DMS153 (cell line): ENCODE results near the gene SAMD14.

Experiments used
- DNase-seq: peaks from one replicate; lab custom pipeline; 2025; lab: John Stamatoyannopoulos, UW

The SAMD14 gene

DNA sequence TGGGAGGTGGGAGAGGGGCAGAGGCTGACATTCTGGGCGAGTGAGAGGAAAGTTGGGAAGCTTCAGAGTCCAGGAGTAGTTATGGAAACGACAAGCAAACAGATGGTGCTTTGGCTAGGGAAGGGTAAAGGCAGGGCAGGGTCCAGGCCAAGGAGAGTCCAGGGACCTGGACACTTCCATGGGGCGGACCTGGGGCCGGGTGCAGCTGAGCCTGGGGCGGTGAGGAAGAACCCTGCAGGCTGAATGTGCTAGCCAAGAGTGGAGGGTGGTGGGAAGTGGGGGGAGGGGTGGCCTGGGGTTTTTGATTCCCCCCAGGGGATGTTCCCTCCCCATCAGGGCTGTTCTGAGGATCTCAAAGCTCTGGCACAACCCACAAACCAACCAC is 17.9 kb upstream of the SAMD14 start:
- DNase-seq, result no peak

DNA sequence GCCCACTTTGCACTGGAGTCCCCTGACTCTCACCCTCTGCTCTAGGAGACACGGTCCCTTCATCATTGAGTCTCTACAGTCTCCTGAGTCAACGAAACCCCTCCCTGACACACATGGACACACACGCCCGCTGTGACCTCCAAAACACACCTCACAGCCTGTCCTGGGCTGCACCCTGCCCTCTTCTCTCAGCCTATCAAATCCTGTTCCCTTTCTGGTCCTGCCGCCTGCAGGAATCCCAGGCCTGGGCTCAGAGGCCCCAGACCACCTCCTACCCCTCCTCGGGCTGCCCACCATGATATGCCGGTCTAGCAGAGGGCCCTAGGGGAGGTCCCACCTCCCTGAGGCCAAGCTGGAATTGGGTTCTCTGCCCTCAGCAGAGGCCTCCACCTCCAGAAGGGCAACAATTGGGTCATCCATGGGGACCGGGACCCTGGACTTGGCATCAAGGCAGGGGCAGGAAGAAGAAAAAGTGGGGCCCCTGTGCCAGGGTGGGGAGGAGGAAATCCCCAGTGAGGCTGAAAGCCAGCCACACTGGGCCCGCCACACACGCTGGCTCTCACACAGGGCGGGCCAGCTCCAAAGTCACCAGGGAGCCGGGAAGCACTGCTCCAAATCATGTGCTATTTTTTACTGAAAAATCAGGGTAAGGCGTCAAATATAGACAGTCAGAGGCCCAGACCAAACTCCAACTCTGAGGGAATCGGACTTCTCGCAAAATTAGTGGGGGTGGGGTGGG is 17.1 kb upstream of the SAMD14 start:
- DNase-seq, result no peak

DNA sequence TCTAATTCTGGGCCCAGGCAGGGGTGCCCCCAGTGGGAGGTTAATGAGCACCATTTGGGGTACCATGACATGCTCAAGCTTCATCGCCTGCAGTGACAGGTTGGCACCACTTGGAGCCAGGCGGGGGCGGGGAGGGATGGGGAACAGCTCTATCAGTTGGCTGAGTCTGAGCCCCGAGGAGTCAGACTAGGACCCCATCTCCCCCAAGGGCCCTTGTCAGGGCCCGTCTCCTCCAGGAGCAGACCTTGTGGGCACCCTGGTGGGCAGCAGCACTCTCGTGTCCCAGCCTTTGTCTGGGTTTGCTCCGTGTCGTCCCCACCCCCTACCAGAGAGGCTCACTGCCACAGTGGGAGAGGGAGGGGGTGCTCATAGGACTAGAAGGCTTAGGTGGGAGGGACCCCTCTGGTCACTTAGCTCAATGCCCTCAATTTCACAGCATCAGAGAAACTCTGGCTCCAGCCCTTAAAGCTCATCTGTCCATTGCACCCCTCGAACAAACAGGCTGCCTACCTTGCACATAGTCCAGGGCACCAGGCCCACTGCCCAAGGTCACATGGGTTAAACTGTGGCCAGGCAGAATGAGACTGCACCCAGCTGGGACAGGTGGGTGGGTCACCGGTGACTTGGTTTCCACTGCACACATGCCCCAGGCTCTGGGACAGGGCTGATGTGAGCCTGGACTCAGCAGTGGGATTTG is 16.4 kb upstream of the SAMD14 start:
- DNase-seq, result no peak

DNA sequence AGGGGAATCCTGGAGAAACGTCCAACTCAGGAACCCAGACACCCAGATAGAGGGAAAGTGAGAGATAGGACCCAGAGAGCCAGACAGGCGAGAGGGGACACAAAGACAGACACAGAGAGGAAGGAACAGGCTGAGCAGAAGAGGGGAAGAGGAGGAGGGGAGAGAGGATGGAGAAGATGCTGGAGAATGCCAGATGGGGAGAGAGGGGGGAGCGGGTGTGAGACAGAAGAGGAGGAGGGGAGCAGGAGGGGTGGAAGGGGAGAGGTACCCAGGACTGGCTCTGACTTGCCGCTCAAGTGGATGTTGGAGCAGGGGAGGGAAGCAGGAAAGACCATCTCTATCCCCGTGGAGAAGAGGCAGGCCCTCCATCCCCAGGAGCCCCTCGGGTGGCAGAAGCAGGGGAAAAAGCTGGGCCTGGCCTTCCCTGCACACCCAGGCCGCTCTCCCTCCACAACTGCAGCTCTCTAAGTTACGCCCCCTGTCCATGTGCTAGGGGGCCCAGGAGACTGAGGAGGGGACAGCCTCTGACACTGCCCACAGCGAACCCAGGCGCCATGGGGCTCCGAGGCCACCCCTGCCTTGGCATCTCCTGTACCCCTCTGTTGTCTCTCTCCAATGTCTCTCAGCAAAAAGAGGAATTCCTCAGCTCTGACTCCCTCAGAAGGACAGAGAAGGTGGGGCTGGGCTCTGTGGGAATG is 15.7 kb upstream of the SAMD14 start:
- DNase-seq, result no peak

DNA sequence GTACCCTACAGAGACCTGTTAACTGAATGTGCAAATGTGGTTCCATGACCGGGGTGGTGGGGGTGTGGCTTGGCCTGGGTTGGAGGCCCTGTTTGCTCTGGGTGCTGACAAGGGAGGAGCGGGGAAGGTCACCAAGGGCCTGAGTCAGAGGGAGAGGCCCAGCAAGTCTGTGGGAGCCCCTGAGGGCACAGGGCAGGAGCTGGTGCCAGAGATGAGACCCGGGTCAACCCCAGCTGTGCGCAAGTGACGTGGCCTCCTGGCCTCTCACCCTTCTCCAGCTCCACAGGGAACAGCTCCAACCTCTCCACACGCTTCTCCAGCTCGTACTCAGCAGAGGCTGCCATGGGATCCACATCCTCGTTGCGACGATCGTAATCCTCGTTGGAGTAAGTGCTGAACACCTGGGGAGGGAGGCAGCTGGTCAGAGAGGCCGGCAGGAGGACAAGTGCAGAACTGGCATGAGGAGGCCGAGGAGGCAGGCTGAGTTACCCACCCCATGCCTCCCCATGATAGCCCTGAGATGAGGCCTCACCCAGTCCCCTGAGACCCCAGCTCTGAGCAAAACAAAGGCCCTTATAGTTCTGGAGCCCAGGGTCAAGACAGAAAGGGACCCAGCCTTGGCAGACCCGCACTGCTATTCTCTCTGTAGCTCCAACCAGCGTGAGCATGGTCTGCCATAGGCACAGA is 15.0 kb upstream of the SAMD14 start:
- no peak for DNase-seq

DNA sequence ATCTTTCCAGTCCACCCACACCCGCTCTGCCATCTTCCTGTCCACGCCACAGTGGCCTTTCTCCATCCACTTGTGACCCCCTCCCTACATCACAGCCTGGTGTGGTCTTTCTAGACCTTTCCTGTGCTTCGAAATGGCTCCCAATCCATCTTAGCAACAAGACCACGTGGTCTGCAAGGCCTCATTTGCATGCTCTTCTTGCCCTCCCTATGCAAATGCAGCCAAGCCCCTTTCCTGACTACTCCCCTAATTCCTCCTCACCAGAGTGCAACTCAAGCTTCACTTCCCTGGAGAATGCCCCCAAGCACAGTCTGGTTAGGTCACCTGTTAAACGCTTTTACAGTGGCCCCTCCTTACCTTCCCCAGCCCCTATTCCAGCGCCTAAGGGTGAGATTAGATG is 14.4 kb upstream of the SAMD14 start:
- no peak for DNase-seq

DNA sequence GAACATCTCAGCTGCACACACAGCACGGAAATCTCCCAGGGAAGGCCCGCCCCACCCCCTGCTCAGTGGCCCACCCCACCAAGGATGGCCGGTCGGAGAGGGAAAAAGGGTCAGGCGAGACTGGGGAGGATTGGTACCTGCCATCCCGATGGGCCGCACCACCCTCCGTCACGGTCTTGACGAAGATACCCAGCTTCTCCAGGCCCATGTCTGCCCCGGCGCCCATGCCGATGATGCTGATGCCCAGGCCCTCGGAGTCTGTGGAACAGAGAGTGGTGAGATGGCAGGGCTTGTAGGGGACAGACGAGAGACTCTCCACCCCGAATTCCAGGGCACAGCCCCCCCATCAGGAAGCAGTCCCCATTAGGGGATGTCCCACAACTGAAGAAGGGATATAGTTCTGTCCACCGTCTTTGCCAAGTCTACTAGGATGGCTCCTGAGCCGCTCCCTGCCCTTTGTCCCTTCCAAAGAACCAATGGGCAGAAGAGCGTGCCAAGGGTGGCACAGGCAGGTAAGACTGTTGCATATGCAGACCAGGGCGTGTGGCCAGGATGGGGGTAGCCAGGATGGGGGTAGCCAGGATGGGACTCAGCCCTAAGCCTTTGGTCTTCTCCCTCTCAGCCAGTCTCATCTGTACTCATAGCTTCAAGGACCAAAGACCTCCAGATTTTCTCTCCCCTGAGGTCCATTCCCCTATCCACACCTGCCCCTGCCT is 13.7 kb upstream of the SAMD14 start:
- no peak for DNase-seq

DNA sequence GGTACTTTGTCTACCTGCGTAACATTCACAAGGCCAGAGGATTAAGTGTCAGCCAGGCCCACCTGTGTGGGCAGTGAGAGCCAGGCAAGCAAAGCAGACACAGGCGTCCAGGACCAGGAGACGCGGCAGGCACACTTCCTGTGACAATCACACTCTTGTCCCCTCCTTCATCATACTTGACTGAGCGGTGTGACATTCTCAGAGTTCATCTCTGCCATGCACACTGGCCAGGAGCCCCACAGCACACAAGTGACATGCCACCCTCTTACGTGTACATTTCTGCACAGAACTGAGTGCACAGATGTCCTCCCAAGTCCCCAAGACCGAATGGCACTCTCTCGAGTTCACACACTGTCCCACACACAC is 11.8 kb upstream of the SAMD14 start:
- DNase-seq, result no peak

DNA sequence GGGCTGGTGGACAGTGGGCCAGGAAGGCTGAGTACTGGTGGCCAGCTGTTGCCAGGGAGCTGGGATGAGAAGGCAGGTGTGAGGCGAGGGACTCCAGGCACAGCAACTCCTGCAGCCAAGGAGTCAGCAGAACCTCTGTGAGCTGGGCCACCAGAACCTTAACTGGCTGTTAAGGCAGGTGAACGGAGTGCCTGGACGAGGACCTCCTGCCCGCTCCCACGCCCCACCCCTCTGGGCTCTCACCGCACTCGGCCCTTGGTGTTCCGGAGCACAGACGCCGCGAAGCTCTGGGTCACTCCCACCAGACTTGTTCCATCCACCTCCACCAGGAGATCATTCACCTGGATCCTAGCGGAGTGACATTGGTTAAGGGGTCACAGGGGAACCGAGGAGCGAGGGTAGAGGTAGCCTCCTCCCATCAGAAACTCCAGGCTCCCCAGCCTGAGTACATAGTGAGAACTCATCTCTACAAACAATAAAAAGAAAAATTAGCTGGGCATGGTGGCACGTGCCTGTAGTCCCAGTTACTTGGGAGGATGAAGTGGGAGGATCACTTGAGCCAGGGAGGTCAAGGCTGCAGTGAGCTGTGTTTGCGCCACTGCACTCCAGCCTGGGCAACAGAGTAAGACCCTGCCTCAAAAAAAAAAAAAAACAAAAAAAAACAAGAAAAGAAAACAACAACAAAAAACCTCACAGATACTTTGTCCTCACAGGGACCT is 11.2 kb upstream of the SAMD14 start:
- no peak for DNase-seq

DNA sequence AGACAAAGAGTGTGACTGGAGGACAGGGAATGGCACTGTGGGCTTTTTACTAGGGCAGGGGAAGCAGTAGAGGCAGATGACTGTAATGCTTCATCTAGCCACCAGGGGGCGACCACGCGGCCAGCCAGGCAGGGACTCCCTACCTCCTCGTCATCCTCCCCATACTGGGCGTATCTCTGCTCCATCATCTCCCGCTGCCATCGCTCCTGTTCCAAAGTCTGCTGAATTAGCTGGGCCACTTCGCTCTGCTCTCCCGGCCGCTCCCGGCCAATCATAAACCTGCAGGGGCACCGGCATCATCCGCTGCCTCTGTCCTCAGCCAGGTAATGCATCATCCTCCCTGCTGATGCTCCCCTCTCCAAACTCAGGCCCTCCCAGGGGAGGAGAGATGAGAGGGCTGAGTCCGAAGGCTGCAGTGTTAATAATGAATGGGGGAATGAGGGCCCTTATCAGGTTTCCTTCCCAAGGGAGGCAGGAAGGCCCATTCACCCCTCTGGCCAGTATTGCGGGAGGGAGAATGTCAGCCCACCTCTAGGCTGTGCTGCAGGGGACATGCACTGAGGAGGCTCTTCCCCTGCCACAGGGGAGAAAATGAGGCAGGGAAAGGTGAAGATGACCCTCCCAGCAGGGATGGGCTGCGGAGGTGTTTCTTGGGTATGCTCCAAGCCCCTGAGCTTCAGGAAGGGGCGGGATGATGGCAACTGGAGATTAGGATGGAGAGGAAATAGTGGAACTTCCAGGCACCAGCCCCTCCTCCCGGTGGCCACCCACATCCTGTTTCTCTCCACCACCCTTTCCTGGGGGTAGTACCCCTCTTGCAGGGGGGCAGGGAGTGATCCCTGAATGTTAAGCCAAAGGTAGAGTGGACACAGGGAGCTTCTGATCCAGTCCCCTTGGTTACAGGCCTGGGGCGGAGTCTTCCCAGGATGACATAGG is 10.3 kb upstream of the SAMD14 start:
- DNase-seq, result peak; percentile 35

DNA sequence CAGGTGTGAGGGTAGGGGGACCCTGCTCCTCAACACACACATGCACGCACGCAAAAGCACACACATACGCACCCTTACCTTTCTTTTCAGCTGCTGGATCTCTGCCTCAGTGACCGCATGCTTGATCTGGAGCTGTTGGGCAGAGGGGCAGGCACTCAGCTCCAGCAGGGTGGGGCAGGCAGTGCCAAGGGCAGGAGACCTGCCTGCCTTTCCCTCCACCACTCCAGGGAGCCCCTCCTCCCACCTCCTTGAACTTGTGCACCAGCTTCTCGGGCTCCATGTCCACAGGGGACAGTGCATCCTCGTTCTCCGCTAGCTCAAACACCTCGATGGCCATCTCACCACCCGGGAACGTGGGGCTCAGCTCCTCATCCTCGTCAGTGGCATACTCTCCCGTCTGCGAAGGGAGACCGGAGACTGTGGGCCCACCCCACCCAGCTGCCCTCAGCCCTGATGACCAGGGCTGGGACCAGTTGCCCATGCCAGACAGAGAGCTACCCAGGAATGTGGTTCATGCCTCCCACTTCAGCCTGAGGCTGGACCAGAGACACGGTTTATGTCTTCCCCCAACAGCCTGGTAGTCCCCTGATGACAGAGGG is 9.3 kb upstream of the SAMD14 start:
- no peak for DNase-seq

DNA sequence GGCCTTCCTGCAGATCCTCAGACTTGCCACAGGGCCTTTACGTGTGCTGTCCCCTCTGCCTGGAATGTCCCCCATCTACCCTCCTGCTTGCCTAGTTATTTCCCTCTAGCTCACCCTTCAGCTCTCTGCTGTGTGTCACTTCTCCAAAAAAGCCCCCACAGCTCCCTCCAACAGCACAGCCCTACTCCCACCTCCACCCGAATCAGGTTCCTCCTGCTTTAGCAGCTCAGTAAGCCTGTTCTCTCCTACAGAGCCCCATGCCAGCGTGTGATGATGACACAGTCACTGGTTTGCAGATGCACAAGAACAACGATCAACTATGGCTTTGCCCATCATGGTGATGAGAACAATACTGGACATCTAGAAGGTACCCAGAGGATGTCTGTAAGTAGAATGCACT is 7.1 kb upstream of the SAMD14 start:
- no peak for DNase-seq

DNA sequence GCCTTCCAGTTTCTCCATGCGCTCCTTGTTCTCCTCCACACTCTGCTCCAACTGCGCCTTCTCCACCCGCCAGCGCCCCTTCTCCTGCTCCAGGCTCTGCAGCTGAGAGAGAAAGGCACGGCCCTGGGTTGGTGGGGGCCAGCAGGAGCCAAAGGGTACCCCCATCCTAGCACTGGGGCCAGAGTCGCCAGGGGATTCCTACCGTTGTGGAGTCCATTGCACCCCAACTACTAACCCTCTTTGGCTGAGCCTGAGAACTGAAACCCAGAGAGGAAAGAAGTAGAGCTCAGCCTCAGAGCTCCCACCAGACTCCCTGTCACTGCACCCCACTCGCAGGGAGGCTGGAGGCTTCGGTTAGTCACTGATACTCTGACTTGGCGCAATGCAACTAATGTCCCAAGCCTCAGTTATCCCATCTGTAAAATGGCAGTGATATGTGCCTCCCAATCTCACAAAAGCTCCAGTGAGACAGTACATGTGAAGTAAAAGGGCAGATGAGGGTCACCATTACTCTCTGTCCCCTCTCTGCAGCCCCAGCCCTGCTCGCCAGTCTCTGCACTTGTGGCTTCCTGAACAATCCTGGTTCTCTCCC is 6.2 kb upstream of the SAMD14 start:
- DNase-seq, result no peak

DNA sequence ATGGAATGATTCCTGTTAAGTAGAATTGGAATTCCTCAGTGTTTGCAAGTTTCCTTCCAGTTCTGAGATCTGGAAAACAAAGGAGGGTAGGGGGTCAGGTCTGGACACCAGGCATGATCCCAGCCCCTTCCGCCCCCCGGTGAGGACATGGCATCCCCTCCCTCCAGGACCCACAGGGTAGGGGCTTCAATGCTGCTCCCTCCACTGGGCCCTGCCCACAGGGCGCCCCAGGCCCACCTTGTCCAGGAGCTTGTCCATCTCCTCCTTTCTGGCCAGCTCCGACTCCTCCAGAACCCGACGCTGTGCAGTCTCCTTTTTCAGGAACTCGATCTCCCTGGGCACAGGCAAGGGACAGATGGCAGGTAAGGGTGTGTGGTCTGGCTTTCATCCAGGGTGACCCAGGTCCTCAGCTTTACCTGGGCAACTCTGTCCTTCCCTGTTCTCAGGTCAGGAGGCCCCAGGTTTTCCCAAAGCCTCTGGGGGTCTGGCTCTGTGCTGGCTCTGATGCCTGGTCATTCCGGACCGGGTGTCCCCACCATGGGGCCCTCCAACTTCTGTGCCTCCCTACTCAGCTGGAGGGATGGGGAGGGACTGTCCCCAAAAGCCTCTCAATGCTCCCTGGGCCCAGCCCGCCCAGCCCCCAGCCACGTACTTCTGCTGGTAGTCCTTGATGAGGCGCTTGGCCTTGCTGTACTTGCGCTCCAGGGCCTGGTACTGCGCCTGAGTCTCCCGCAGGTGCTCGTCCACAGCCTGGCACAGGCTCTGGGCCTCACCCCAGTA is 5.5 kb upstream of the SAMD14 start:
- no peak for DNase-seq

DNA sequence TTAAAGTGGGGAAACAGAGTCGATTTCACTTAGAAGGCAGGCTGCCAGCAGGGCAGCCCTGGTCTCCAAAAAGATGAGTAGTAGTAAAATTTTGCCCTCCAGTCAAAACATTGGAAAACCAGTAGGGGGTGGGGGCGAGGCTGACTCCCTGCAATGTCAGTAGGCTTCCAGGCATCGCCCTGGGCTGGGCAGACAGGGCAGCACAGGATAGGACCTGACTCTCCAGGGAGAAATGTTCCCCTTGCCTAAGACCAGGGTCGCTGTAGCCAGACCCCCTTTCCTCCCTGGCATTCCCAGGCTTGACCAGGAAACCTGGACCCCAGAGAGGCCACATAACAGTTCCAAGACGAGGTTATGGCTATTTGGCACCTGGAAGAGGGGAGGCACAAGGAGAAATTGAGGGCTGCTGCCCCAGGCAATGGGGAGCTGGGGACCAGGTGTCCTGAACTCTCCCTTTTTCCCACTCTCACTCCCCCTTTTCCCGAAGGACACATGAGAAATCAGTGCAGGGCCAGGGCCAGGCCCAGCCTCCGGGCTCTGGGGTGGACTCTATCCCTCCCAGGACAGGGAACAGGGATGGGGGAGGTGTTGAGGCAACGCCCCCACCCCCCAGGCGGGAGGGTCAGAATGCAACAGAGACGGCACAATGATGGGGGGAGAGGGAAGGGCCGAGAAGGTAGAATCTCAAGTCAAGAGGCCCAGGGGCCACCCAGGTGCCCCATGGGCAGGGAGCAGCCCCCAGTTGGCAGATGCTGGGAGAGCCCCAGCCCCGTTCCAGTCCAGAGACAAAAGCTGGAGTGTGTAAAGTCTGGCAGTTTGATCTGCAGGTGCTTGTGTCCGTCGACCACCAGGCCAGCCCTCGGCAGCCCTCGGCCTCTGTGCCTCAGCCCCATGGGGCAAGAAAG is 4.5 kb upstream of the SAMD14 start:
- no peak for DNase-seq

DNA sequence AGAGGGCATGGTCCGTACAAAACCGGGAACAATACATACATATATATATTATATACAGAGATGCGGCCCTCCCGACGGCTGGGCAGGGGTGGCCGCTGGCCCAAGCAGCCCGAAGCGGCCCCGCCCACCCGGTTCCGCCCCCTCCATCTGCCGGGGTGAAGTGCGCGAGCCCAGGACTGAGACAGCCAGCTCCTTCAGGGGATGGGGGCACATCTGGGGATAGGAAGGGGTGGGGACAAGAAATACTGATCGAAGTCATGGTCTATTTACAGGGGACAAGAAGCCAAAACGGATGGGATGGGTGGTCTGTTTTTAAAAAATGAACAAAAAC is 3.8 kb upstream of the SAMD14 start:
- DNase-seq, result no peak

DNA sequence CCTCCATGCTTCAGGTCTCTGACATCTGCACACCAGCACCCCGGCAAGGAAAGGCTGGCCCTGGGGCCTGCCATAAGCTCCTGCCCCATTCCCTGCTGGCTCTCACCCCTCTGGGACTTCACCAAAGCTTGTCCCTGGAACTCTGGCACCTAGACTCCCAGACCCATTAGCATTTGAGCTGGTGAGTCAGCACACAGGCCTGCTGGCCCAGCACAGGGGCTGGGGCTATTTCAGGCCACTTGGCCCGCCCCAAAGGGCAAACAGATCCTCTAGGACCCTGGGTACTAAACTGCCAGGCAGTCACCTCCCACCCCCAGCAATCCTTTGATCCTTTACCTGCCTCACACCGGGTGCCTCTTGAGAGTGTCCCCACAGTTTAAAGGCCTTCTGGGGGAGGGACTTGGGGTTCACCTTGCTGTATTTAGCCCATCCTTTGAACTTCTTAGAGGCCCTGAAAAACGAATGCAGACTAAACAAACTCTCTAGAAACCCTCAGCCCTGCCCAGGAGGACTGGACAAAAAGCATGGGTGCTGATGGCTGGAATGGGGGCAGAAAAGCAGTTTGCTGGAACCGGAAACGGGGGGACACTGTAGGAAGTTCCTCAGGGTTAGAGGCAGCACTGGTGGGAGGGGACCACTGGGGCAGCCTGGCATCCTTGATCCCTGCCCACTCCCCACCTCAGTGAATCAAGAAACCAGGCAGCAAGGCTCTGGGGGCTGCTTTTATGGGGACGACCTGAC is 3.2 kb upstream of the SAMD14 start:
- no peak for DNase-seq
